Measurements from ENCODE around the gene MIP.

DNA sequence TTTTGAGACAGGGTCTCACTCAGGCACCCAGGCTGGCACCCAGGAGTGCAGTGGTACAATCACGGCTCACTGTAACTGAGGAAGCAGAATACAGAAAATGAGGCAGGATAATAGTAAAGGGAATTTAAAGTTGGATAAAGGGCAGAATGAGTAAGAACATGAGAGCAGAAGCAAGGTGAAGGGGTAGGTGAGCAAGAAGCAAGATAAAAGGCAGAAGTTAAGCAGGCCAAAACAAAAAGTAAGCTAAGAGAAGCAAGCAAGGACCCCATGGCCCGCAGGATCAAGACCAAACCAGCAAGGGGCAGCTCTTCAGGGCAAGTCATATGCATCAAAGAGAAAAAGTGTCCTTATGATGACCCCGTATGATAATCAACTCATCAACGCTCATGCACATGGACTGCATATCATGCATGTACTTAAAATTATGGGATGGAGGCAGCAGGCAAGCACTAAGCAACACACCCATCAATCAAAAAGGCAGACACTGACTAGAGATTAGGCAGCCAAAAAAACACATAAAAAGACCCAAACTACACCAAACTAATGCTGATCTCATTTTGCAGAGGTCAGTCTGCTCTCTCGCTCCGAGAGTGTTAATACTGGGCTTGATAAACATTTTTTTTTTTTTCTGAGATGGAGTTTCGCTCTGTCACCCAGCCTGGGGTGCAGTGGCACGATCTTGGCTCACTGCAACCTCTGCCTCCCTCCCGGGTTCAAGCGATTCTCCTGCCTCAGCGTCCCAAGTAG, 16.9 kb downstream of the MIP start:
- TF ChIP-seq, protein P1, sequence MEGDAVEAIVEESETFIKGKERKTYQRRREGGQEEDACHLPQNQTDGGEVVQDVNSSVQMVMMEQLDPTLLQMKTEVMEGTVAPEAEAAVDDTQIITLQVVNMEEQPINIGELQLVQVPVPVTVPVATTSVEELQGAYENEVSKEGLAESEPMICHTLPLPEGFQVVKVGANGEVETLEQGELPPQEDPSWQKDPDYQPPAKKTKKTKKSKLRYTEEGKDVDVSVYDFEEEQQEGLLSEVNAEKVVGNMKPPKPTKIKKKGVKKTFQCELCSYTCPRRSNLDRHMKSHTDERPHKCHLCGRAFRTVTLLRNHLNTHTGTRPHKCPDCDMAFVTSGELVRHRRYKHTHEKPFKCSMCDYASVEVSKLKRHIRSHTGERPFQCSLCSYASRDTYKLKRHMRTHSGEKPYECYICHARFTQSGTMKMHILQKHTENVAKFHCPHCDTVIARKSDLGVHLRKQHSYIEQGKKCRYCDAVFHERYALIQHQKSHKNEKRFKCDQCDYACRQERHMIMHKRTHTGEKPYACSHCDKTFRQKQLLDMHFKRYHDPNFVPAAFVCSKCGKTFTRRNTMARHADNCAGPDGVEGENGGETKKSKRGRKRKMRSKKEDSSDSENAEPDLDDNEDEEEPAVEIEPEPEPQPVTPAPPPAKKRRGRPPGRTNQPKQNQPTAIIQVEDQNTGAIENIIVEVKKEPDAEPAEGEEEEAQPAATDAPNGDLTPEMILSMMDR (IDR thresholded peaks at IDR 0.05) = no peak
- TF ChIP-seq EP300 (IDR thresholded peaks at IDR 0.05) (no peak), POLR2A (IDR thresholded peaks at IDR 0.05; ENCODE audit: low read depth) (no peak), POLR2AphosphoS5 (IDR thresholded peaks at IDR 0.05) (no peak)
